Sigmoid colon (tissue), 7 donors: ENCODE results near the gene RNF4. TPM values are rescaled to one million over a fixed set of nuclear protein-coding genes. Genes with fewer than 3 reads are reported as not detected.

Source experiments
- DNase-seq: peaks from one replicate; pipeline ENCODE4 v3.0.0-alpha.2; 2019
- H3K27ac ChIP-seq, 4 donors: fragments of 200-600 bp; sonication (generic); one replicate each; pipeline ENCODE4 v1.5.1; 2016 to 2019; ENCODE audit warnings: mild to moderate bottlenecking in 1 of 4
- H3K27me3 ChIP-seq, 3 donors: fragments of 200-600 bp; sonication (generic); one replicate each; pipeline ENCODE4 v1.5.1; 2019; ENCODE audit warnings: mild to moderate bottlenecking in 1 of 3
- H3K36me3 ChIP-seq, 4 donors: fragments of 200-600 bp; sonication (generic); one replicate each; pipeline ENCODE4 v1.5.1; 2016 to 2019
- H3K4me1 ChIP-seq, 4 donors: fragments of 200-600 bp; sonication (generic); one replicate each; pipeline ENCODE4 v1.5.1; 2017 to 2019
- H3K4me3 ChIP-seq, 4 donors: fragments of 200-600 bp; sonication (generic); one replicate each; pipeline ENCODE4 v1.5.1; 2017 to 2019; ENCODE audit warnings: mild to moderate bottlenecking in 2 of 4, moderate library complexity in 1 of 4
- H3K9me3 ChIP-seq, 4 donors: fragments of 200-600 bp in 3 of 4; sonication (generic) in 3 of 4; one replicate each; pipeline versions ENCODE4 v1.5.1 to v1.6.1; 2013 to 2019
- EP300 ChIP-seq, 4 donors: sonication (generic); formaldehyde crosslinking; IDR thresholded peaks; one replicate each; pipeline ENCODE4 v1.6.1; 2017; ENCODE audit warnings: antibody characterized with exemption in 4 of 4
- POLR2A ChIP-seq, 2 donors: fragments of 450-650 bp; IDR thresholded peaks; one replicate each; pipeline ENCODE4 v1.6.1; 2016; ENCODE audit warnings: antibody characterized with exemption in 2 of 2, mild to moderate bottlenecking in 2 of 2, moderate library complexity in 2 of 2
- POLR2AphosphoS5 ChIP-seq, 4 donors: sonication (generic); formaldehyde crosslinking; IDR thresholded peaks; one replicate each; pipeline ENCODE4 v1.6.1; 2017; ENCODE audit warnings: antibody characterized with exemption in 4 of 4
- WGBS, 2 donors: extraction: QIAGEN DNeasy Blood & Tissue Kit; methylation state at CpG; one replicate each; pipeline ENCODE4 v1.1.7; 2013; 5-methylcytosine and 5-hydroxymethylcytosine counted together
- intact Hi-C: fragments of 100-400 bp; cut with DNase I; formaldehyde crosslinking; loops from one replicate; pipeline ENCODE4 v1.15.1; 2023
- polyA plus RNA-seq, 3 donors: library from polyadenylated mRNA; stranded (reverse); fragments of 200-250 nt; gene quantifications; one replicate each; pipeline ENCODE4 v1.2.3, GENCODE V29; 2013
- total RNA-seq, 4 donors: library from RNA; depleted of rRNA; stranded (reverse); fragments of >200 nt; gene quantifications; one replicate each; pipeline ENCODE4 v1.1.0, GENCODE V29; 2016
- TF ChIP-seq, protein P1 (sequence below), 4 experiments: fragments of 450-650 bp in 3 of 4; fragments of 200-600 bp in 1 of 4; IDR thresholded peaks; one replicate each; pipeline ENCODE4 v1.5.1; 2016 to 2019; ENCODE audit warnings: antibody characterized with exemption in 4 of 4, mild to moderate bottlenecking in 3 of 4, moderate library complexity in 2 of 4
- donor health status: healthy with polysubstance abuse.
- donor health status: Bipolar disorder and iron deficiency.
- donor health status: healthy.

Gene RNF4
- total and polyA plus RNA-seq, 7 donors: 19.8 to 51.0 (median 32.1) TPM

DNA sequence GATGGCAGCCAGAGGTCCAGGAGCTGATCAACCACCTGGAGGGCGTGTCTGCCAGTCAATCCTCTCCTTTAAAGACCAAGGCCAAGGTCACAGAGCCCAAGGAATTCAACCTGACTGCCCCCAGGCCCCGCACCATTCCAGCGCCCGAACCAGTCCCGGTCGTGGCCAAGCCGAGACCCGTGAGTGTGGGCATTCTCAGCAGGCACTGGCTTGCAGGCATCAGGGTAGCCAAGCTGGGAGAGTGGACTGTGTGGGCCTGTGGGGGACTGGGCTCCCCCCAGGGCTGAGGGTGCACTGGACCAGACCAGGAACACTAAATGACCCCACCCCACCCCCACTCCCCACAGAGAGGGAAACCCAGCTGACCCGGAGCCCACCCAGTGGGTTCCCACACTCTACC is 23.8 kb upstream of the RNF4 start:
- intact Hi-C loops: no loop called here
- 97% methylated on average over 9 of the region's 9 CpGs for WGBS, 2 donors
- Histone ChIP-seq H3K36me3 (no peaks in the 10 kb centered on the region), H3K4me1 (no peaks in the 10 kb centered on the region), H3K4me3 (no peak overlapping the region), H3K27ac (no peak overlapping the region), H3K9me3 (no peaks in the 10 kb centered on the region), H3K27me3 (peaks cover 0 to 2% (median 0%) of the 10 kb centered on the region in 3 donors)
- TF ChIP-seq, protein P1, sequence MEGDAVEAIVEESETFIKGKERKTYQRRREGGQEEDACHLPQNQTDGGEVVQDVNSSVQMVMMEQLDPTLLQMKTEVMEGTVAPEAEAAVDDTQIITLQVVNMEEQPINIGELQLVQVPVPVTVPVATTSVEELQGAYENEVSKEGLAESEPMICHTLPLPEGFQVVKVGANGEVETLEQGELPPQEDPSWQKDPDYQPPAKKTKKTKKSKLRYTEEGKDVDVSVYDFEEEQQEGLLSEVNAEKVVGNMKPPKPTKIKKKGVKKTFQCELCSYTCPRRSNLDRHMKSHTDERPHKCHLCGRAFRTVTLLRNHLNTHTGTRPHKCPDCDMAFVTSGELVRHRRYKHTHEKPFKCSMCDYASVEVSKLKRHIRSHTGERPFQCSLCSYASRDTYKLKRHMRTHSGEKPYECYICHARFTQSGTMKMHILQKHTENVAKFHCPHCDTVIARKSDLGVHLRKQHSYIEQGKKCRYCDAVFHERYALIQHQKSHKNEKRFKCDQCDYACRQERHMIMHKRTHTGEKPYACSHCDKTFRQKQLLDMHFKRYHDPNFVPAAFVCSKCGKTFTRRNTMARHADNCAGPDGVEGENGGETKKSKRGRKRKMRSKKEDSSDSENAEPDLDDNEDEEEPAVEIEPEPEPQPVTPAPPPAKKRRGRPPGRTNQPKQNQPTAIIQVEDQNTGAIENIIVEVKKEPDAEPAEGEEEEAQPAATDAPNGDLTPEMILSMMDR (IDR thresholded peaks at IDR 0.05): no peak
- no peak for TF ChIP-seq POLR2AphosphoS5 (IDR thresholded peaks at IDR 0.05)
- TF ChIP-seq EP300 (IDR thresholded peaks at IDR 0.05): no peak
- no peak for TF ChIP-seq POLR2A (IDR thresholded peaks at IDR 0.05)
- no peak for DNase-seq

- TF ChIP-seq POLR2AphosphoS5 (IDR thresholded peaks at IDR 0.05): no peak
- TF ChIP-seq EP300 (IDR thresholded peaks at IDR 0.05): no peak
- TF ChIP-seq, protein P1 (IDR thresholded peaks at IDR 0.05): no peak
- TF ChIP-seq POLR2A (IDR thresholded peaks at IDR 0.05): no peak
- Histone ChIP-seq H3K27ac (no peak overlapping the region), H3K4me1 (no peaks in the 10 kb centered on the region), H3K9me3 (no peaks in the 10 kb centered on the region), H3K27me3 (peaks cover 0 to 2% (median 0%) of the 10 kb centered on the region in 3 donors), H3K36me3 (no peaks in the 10 kb centered on the region), H3K4me3 (no peak overlapping the region)
- DNase-seq: no peak
- intact Hi-C loops: no loop called here
- WGBS, 2 donors: 94 to 95% methylated on average over 6 of the region's 6 CpGs
These were observed 23.3 kb upstream of the RNF4 start for GRCh38 chr4:2445571-2445970.

GRCh38 chr4:2446656-2447564 is 22.0 kb upstream of the RNF4 start:
- Histone ChIP-seq H3K9me3 (no peaks in the 10 kb centered on the region), H3K27me3 (peaks cover 0 to under 1% (median 0%) of the 10 kb centered on the region in 3 donors), H3K4me3 (no peak overlapping the region), H3K36me3 (no peaks in the 10 kb centered on the region), H3K27ac (no peak overlapping the region), H3K4me1 (no peaks in the 10 kb centered on the region)
- no peak for TF ChIP-seq POLR2AphosphoS5 (IDR thresholded peaks at IDR 0.05)
- no peak for TF ChIP-seq EP300 (IDR thresholded peaks at IDR 0.05)
- TF ChIP-seq POLR2A (IDR thresholded peaks at IDR 0.05): no peak
- TF ChIP-seq, protein P1 (IDR thresholded peaks at IDR 0.05): no peak
- intact Hi-C loops: no loop called here
- 91 to 93% methylated on average over 3 of the region's 3 CpGs for WGBS, 2 donors
- DNase-seq: no peak

GRCh38 chr4:2448589-2448988 is 20.3 kb upstream of the RNF4 start:
- no peak for DNase-seq

More at GRCh38 chr4:2448589-2448988, 20.3 kb upstream of the RNF4 start:
- Histone ChIP-seq H3K36me3 (no peaks in the 10 kb centered on the region), H3K4me1 (no peaks in the 10 kb centered on the region), H3K27ac (no peak overlapping the region), H3K4me3 (no peak overlapping the region), H3K9me3 (no peaks in the 10 kb centered on the region), H3K27me3 (no peaks in the 10 kb centered on the region)
- 90% methylated on average over 7 of the region's 7 CpGs for WGBS, 2 donors
- intact Hi-C loops: no loop called here
- TF ChIP-seq POLR2A (IDR thresholded peaks at IDR 0.05): no peak
- TF ChIP-seq, protein P1 (IDR thresholded peaks at IDR 0.05): no peak
- no peak for TF ChIP-seq EP300 (IDR thresholded peaks at IDR 0.05)
- no peak for TF ChIP-seq POLR2AphosphoS5 (IDR thresholded peaks at IDR 0.05)
